CD4-positive, alpha-beta memory T cell (primary cell): Measurements from ENCODE around the gene ART4. TPM values are rescaled to one million over a fixed set of nuclear protein-coding genes. Genes with fewer than 3 reads are reported as not detected.

Experiments used
- CTCF ChIA-PET: fragments of 350-600 bp; sonication (Branson Sonifier 250); formaldehyde crosslinking; loops from one replicate; lab custom pipeline; 2021; ENCODE audit warnings: inconsistent platforms; ENCODE audit not compliant: partially characterized antibody; lab: Charles Lee
- POLR2A ChIA-PET: fragments of 350-600 bp; sonication (Branson Sonifier 250); formaldehyde crosslinking; loops from one replicate; lab custom pipeline; 2021; ENCODE audit not compliant: partially characterized antibody; lab: Charles Lee
- DNase-seq, 5 donors: peaks; one replicate each; pipeline versions ENCODE4 v3.0.0 to v3.0.0-alpha.2; 2020 to 2022; ENCODE audit warnings: mixed read lengths in 1 of 5
- H3K27ac ChIP-seq: one replicate; pipeline ENCODE4 v1.7.0; 2013; ENCODE audit warnings: low read depth, low read length
- H3K27me3 ChIP-seq: 2 replicates; pipeline ENCODE4 v1.7.0; 2013; ENCODE audit warnings: mild to moderate bottlenecking, low read length, moderate library complexity; ENCODE audit not compliant: insufficient read depth
- H3K36me3 ChIP-seq: 2 replicates; pipeline ENCODE4 v1.7.0; 2013; ENCODE audit warnings: mild to moderate bottlenecking, low read length, moderate library complexity; ENCODE audit not compliant: insufficient read depth
- H3K4me1 ChIP-seq: 2 replicates; pipeline ENCODE4 v1.7.0; 2013; ENCODE audit warnings: mild to moderate bottlenecking, low read length, moderate library complexity; ENCODE audit not compliant: insufficient read depth
- H3K4me3 ChIP-seq, 2 donors: one replicate each; pipeline ENCODE4 v1.7.0; 2013; ENCODE audit warnings: low read length in 2 of 2, mild to moderate bottlenecking in 1 of 2
- H3K9me3 ChIP-seq, 2 donors: one replicate each; pipeline ENCODE4 v1.7.0; 2013; ENCODE audit warnings: low read length in 2 of 2, control low read depth in 1 of 2; ENCODE audit not compliant: control insufficient read depth in 1 of 2
- H3K27ac Mint-ChIP-seq, 7 donors: one replicate each; pipeline ENCODE4 v1.8.0; 2020 to 2021; ENCODE audit warnings: mixed read lengths in 7 of 7, mild to moderate bottlenecking in 6 of 7, inconsistent platforms in 3 of 7, moderate library complexity in 3 of 7
- H3K27me3 Mint-ChIP-seq, 2 donors: one replicate each; pipeline ENCODE4 v1.8.0; 2020 to 2021; ENCODE audit warnings: mixed read lengths in 2 of 2
- H3K36me3 Mint-ChIP-seq, 2 donors: one replicate each; pipeline ENCODE4 v1.8.0; 2020 to 2021; ENCODE audit warnings: mixed read lengths in 2 of 2, inconsistent platforms in 1 of 2, mild to moderate bottlenecking in 1 of 2
- H3K4me1 Mint-ChIP-seq, 4 donors: one replicate each; pipeline ENCODE4 v1.8.0; 2020 to 2021; ENCODE audit warnings: mixed read lengths in 4 of 4, mild to moderate bottlenecking in 1 of 4
- H3K4me3 Mint-ChIP-seq, 8 donors: one replicate each; pipeline ENCODE4 v1.8.0; 2020 to 2021; ENCODE audit warnings: mixed read lengths in 8 of 8, mild to moderate bottlenecking in 7 of 8, moderate library complexity in 6 of 8, inconsistent platforms in 3 of 8
- H3K9me3 Mint-ChIP-seq, 8 donors: one replicate each; pipeline ENCODE4 v1.8.0; 2020 to 2021; ENCODE audit warnings: mixed read lengths in 8 of 8, mild to moderate bottlenecking in 5 of 8, inconsistent platforms in 3 of 8, moderate library complexity in 1 of 8
- intact Hi-C: fragments of 100-400 bp; cut with micrococcal nuclease; formaldehyde crosslinking; loops from one replicate; pipeline ENCODE4 v1.15.1; 2023
- polyA plus RNA-seq, 2 donors: library from polyadenylated mRNA; unstranded; fragments of 300-500 nt; fragmentation: Illumina TruSeq; gene quantifications; one replicate each; pipeline ENCODE4 v1.2.3, GENCODE V29; 2021
- total RNA-seq, 2 experiments: library from RNA; stranded (reverse); gene quantifications; one replicate each; pipeline ENCODE4 v1.2.3, GENCODE V29; 2021

The ART4 gene
- total and polyA plus RNA-seq, 4 experiments from 2014 or later: not detected

GRCh38 chr12:14873440-14874185, 30.3 kb upstream of the ART4 start:
- DNase-seq: no peak
- no peaks in the 10 kb centered on the region for H3K36me3 ChIP-seq
- CTCF ChIA-PET: interaction anchor here (0.6 to 1.4 kb wide), 5 partner anchors 11 to 916 kb away, joined by 3 to 5 read pairs (median 3); no protein-coding TSS in a partner anchor
- POLR2A ChIA-PET: interaction anchor here (0.7 to 1.1 kb wide), 2 partner anchors 103 to 176 kb away, joined by 3 to 4 read pairs; a partner anchor contains a TSS
- H3K4me3 Mint-ChIP-seq: no peak overlapping the region
- H3K27me3 Mint-ChIP-seq: peaks cover 6 to 9% of the 10 kb centered on the region in 2 donors
- no peaks in the 10 kb centered on the region for H3K4me1 ChIP-seq
- intact Hi-C loops: no loop called here
- H3K9me3 Mint-ChIP-seq: no peaks in the 10 kb centered on the region
- H3K27me3 ChIP-seq: no peaks in the 10 kb centered on the region
- H3K4me1 Mint-ChIP-seq: no peaks in the 10 kb centered on the region
- H3K9me3 ChIP-seq: no peaks in the 10 kb centered on the region
- no peak overlapping the region for H3K27ac ChIP-seq
- H3K27ac Mint-ChIP-seq: no peak overlapping the region
- H3K4me3 ChIP-seq: no peak overlapping the region
- peaks cover 0 to 5% of the 10 kb centered on the region in 2 donors for H3K36me3 Mint-ChIP-seq

DNA sequence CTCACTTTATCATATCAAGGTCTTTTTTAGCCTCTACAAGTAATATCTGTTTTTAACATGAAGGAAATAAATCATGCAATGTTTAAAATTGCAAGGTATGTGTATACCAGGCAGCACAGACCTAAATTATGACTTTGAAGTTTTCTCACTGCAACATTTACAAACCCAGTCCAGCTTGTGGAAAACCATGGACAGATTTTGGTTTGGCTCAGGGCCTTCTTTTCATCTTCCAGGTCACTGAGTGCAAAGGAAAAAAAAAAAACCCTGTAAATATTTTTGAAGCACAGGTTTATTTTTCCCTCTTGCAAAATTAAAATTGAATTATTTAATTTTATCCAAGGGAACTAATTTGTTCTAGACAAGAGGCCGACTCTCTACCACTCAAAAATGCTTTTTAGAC, 28.6 kb upstream of the ART4 start:
- Mint-ChIP-seq H3K27me3 (peaks cover 10 to 14% of the 10 kb centered on the region in 2 donors), H3K9me3 (peaks cover 2 to 11% (median 6%) of the 10 kb centered on the region in 8 donors), H3K4me3 (no peak overlapping the region), H3K36me3 (peaks cover 2 to 9% of the 10 kb centered on the region in 2 donors), H3K27ac (no peak overlapping the region), H3K4me1 (no peaks in the 10 kb centered on the region)
- H3K27ac ChIP-seq: no peak overlapping the region
- H3K4me1 ChIP-seq: no peaks in the 10 kb centered on the region
- intact Hi-C loops: loop anchor here (2.0 kb wide), 1 partner anchor 19 kb away; no protein-coding TSS in a partner anchor
- CTCF ChIA-PET: no interaction called here
- no peaks in the 10 kb centered on the region for H3K9me3 ChIP-seq
- no peak for DNase-seq
- POLR2A ChIA-PET: no interaction called here
- no peak overlapping the region for H3K4me3 ChIP-seq
- H3K27me3 ChIP-seq: no peaks in the 10 kb centered on the region
- no peaks in the 10 kb centered on the region for H3K36me3 ChIP-seq

- peaks cover 2 to 9% of the 10 kb centered on the region in 2 donors for H3K36me3 Mint-ChIP-seq
- no peak for DNase-seq
- H3K9me3 Mint-ChIP-seq: peaks cover 2 to 11% (median 8%) of the 10 kb centered on the region in 8 donors
- Histone ChIP-seq H3K36me3 (no peaks in the 10 kb centered on the region), H3K4me3 (no peak overlapping the region), H3K9me3 (no peaks in the 10 kb centered on the region), H3K27me3 (no peaks in the 10 kb centered on the region), H3K4me1 (no peaks in the 10 kb centered on the region), H3K27ac (no peak overlapping the region)
- H3K4me1 Mint-ChIP-seq: no peaks in the 10 kb centered on the region
- intact Hi-C loops: loop anchor here (2.0 kb wide), 1 partner anchor 20 kb away; no protein-coding TSS in a partner anchor
- ChIA-PET POLR2A (interaction anchor here (0.6 kb wide), 1 partner anchor 77 kb away, joined by 4 read pairs; no protein-coding TSS in a partner anchor), CTCF (no interaction called here)
- H3K27ac Mint-ChIP-seq: no peak overlapping the region
- H3K27me3 Mint-ChIP-seq: peaks cover 10 to 14% of the 10 kb centered on the region in 2 donors
- H3K4me3 Mint-ChIP-seq: no peak overlapping the region
Observed at GRCh38 chr12:14871247-14871646, 27.9 kb upstream of the ART4 start.

DNA sequence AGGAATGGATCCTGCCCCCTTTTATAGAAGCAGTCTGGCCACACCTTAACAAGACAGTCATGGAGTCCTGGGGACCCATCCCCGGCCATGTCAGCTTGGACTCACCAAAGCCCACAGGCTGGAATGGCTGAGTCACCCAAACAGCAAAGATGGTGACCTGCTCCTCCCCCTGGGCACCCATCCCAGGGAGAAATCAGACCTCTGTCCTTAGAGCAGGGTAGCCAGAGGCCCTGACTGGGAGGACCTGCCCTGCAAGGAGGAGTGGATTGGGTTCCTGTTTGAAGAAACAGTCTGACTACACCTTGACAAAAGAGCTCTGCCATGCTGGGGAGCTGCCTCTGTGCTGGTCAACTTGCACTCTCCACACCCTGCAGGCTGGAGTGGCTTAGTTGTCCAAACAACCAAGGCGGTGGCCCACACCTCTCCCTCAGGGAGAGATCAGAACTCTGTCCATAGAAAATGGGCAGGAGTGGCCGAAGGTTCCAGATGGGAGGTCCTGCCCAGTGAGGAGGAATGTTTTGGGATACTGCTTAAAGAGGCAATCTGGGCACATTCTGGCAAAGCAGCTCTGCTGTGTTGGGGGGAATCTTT, 25.7 kb upstream of the ART4 start:
- Histone ChIP-seq H3K4me3 (no peak overlapping the region), H3K4me1 (no peaks in the 10 kb centered on the region), H3K9me3 (no peaks in the 10 kb centered on the region), H3K36me3 (no peaks in the 10 kb centered on the region), H3K27me3 (no peaks in the 10 kb centered on the region), H3K27ac (no peak overlapping the region)
- intact Hi-C loops: no loop called here
- POLR2A ChIA-PET: no interaction called here
- peaks cover 2 to 9% of the 10 kb centered on the region in 2 donors for H3K36me3 Mint-ChIP-seq
- CTCF ChIA-PET: interaction anchor here (0.6 to 1.1 kb wide), 3 partner anchors 14 to 776 kb away, joined by 3 read pairs; no protein-coding TSS in a partner anchor
- H3K4me1 Mint-ChIP-seq: no peaks in the 10 kb centered on the region
- H3K4me3 Mint-ChIP-seq: no peak overlapping the region
- peaks cover 2 to 27% (median 11%) of the 10 kb centered on the region in 8 donors for H3K9me3 Mint-ChIP-seq
- no peak for DNase-seq
- no peak overlapping the region for H3K27ac Mint-ChIP-seq
- H3K27me3 Mint-ChIP-seq: peaks cover 10 to 16% of the 10 kb centered on the region in 2 donors

- Mint-ChIP-seq H3K27ac (no peak overlapping the region), H3K4me3 (no peak overlapping the region), H3K36me3 (peaks cover 3 to 6% of the 10 kb centered on the region in 2 donors), H3K9me3 (peaks cover 0 to 59% (median 35%) of the 10 kb centered on the region in 8 donors), H3K4me1 (no peaks in the 10 kb centered on the region), H3K27me3 (no peaks in the 10 kb centered on the region)
- H3K36me3 ChIP-seq: no peaks in the 10 kb centered on the region
- H3K27ac ChIP-seq: no peak overlapping the region
- H3K4me3 ChIP-seq: no peak overlapping the region
- H3K4me1 ChIP-seq: no peaks in the 10 kb centered on the region
- no peak for DNase-seq
- ChIA-PET CTCF (no interaction called here), POLR2A (interaction anchor here (0.8 kb wide), 1 partner anchor 69 kb away, joined by 4 read pairs; no protein-coding TSS in a partner anchor)
- intact Hi-C loops: no loop called here
- H3K27me3 ChIP-seq: no peaks in the 10 kb centered on the region
- H3K9me3 ChIP-seq: no peaks in the 10 kb centered on the region
Observed at GRCh38 chr12:14860490-14860889, 17.2 kb upstream of the ART4 start.

DNA sequence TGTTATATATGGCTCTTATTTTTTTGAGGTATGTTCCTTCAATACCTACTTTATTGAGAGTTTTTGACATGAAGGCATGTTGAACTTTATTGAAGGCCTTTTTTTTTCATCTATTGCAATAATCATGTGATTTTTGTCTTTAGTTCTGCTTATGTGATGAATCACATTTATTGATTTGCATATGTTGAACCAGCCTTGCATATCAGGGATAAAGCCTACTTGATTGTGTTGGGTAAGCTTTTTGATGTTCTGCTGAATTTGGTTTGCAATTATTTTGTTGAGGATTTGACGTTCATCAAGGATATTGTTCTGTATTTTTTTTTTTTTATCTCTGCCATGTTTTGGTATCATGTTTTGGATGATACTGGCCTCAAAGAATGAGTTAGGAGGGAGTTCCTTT, 15.2 kb upstream of the ART4 start:
- CTCF ChIA-PET: interaction anchor here (1.0 kb wide), 1 partner anchor 10 kb away, joined by 3 read pairs; no protein-coding TSS in a partner anchor
- peaks cover 3 to 6% of the 10 kb centered on the region in 2 donors for H3K36me3 Mint-ChIP-seq
- POLR2A ChIA-PET: no interaction called here
- no peaks in the 10 kb centered on the region for H3K27me3 Mint-ChIP-seq
- DNase-seq: no peak
- no peaks in the 10 kb centered on the region for H3K4me1 Mint-ChIP-seq
- no peak overlapping the region for H3K4me3 ChIP-seq
- no peak overlapping the region for H3K27ac ChIP-seq
- no peak overlapping the region for H3K4me3 Mint-ChIP-seq
- peaks cover 0 to 56% (median 26%) of the 10 kb centered on the region in 8 donors for H3K9me3 Mint-ChIP-seq
- H3K36me3 ChIP-seq: no peaks in the 10 kb centered on the region
- intact Hi-C loops: no loop called here
- H3K4me1 ChIP-seq: no peaks in the 10 kb centered on the region
- no peaks in the 10 kb centered on the region for H3K9me3 ChIP-seq
- no peaks in the 10 kb centered on the region for H3K27me3 ChIP-seq
- no peak overlapping the region for H3K27ac Mint-ChIP-seq

DNA sequence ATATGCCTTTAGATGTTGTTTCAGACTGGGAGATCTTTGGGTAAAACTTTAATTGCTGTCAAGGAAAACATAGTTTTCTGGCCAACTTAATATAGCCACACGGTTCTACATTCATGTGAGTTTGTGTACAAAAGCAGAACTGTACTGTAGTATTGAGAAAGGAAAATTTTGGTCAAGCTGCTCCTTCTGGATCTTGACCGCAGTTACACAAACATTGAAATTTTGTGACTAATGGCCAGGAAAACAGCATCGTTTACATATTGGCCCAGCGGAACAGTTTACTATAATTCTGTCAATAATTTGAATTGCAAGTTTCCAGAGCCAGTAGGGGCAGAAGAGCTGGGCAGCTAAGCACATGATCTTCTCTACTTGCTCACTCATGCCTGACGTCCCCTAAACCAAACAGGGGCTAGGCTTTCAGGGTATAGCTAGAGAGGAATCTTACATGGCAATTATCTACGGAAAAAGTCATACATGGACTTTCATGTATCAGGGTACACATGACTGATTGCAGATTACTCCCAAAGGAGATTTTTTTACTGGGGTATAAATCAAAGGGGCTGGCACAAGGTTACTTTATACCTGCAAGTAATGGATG, 11.4 kb upstream of the ART4 start:
- Mint-ChIP-seq H3K4me1 (no peaks in the 10 kb centered on the region), H3K27me3 (no peaks in the 10 kb centered on the region), H3K4me3 (no peak overlapping the region), H3K36me3 (peaks cover 0 to 5% of the 10 kb centered on the region in 2 donors), H3K9me3 (peaks cover 0 to 22% (median 11%) of the 10 kb centered on the region in 8 donors), H3K27ac (no peak overlapping the region)
- H3K36me3 ChIP-seq: no peaks in the 10 kb centered on the region
- CTCF ChIA-PET: interaction anchor here (0.9 to 1.7 kb wide), 4 partner anchors 15 to 142 kb away, joined by 3 to 5 read pairs (median 3); no protein-coding TSS in a partner anchor
- H3K4me3 ChIP-seq: no peak overlapping the region
- no peak overlapping the region for H3K27ac ChIP-seq
- intact Hi-C loops: no loop called here
- POLR2A ChIA-PET: no interaction called here
- DNase-seq: no peak
- H3K27me3 ChIP-seq: no peaks in the 10 kb centered on the region
- H3K9me3 ChIP-seq: no peaks in the 10 kb centered on the region
- H3K4me1 ChIP-seq: no peaks in the 10 kb centered on the region
